ENCODE data around the gene ASTN1. TPM values are rescaled to one million over a fixed set of nuclear protein-coding genes. Genes with fewer than 3 reads are reported as not detected.

ASTN1 gene
- total and polyA plus RNA-seq, 9 donors: 1.1 to 14.8 (median 2.7) TPM

- TF ChIP-seq POLR2A (IDR thresholded peaks at IDR 0.05): no peak
- no peak for TF ChIP-seq CTCF (IDR thresholded peaks at IDR 0.05)
- TF ChIP-seq EP300 (IDR thresholded peaks at IDR 0.05): no peak
- no peaks in the 10 kb centered on the region for H3K36me3 ChIP-seq
- no peaks in the 10 kb centered on the region for H3K27me3 ChIP-seq
- no peak for DNase-seq
- no peak overlapping the region for H3K4me3 ChIP-seq
- WGBS, 3 donors: 85 to 89% (median 87%) methylated on average over 3 of the region's 3 CpGs
- no peaks in the 10 kb centered on the region for H3K9me3 ChIP-seq
- no peak overlapping the region for H3K27ac ChIP-seq
- intact Hi-C loops (cut with DNase I): no loop called here
- no peaks in the 10 kb centered on the region for H3K4me1 ChIP-seq (ENCODE audit: insufficient read depth)
These were observed 155.9 kb downstream of the ASTN1 start for GRCh38 chr1:177008653-177009052.

- Histone ChIP-seq H3K27ac (no peak overlapping the region), H3K27me3 (no peaks in the 10 kb centered on the region), H3K4me3 (no peak overlapping the region), H3K9me3 (no peaks in the 10 kb centered on the region), H3K4me1 (ENCODE audit: insufficient read depth) (no peaks in the 10 kb centered on the region), H3K36me3 (no peaks in the 10 kb centered on the region)
- intact Hi-C loops (cut with DNase I): no loop called here
- WGBS, 3 donors: 36 to 52% (median 48%) methylated on average over 8 of the region's 8 CpGs
- DNase-seq: no peak
- TF ChIP-seq EP300 (IDR thresholded peaks at IDR 0.05) (no peak), POLR2A (IDR thresholded peaks at IDR 0.05) (no peak)
These were observed 156.9 kb downstream of the ASTN1 start for GRCh38 chr1:177007437-177008161.

- 61 to 81% (median 80%) methylated on average over 5 of the region's 5 CpGs for WGBS, 3 donors
These were observed 161.6 kb downstream of the ASTN1 start for GRCh38 chr1:177002891-177003290.

GRCh38 chr1:177001556-177001955, 163.0 kb downstream of the ASTN1 start:
- no peak for TF ChIP-seq EP300 (IDR thresholded peaks at IDR 0.05)
- no peak for TF ChIP-seq POLR2A (IDR thresholded peaks at IDR 0.05)
- no peak for TF ChIP-seq CTCF (IDR thresholded peaks at IDR 0.05)
- no peaks in the 10 kb centered on the region for H3K4me1 ChIP-seq (ENCODE audit: insufficient read depth)
- no peaks in the 10 kb centered on the region for H3K36me3 ChIP-seq
- no peak overlapping the region for H3K4me3 ChIP-seq
- WGBS, 3 donors: 84 to 89% (median 88%) methylated on average over 2 of the region's 2 CpGs
- H3K27me3 ChIP-seq: no peaks in the 10 kb centered on the region
- DNase-seq: no peak
- H3K27ac ChIP-seq: no peak overlapping the region
- H3K9me3 ChIP-seq: no peaks in the 10 kb centered on the region
- intact Hi-C loops (cut with DNase I): no loop called here

More at GRCh38 chr1:177002891-177003290, 161.6 kb downstream of the ASTN1 start:
- Histone ChIP-seq H3K27ac (no peak overlapping the region), H3K4me1 (ENCODE audit: insufficient read depth) (no peaks in the 10 kb centered on the region), H3K36me3 (no peaks in the 10 kb centered on the region), H3K27me3 (no peaks in the 10 kb centered on the region), H3K4me3 (no peak overlapping the region), H3K9me3 (no peaks in the 10 kb centered on the region)
- DNase-seq: no peak
- TF ChIP-seq CTCF (IDR thresholded peaks at IDR 0.05) (no peak), EP300 (IDR thresholded peaks at IDR 0.05) (no peak), POLR2A (IDR thresholded peaks at IDR 0.05) (no peak)
- intact Hi-C loops (cut with DNase I): no loop called here

- H3K27ac ChIP-seq: no peak overlapping the region
- H3K36me3 ChIP-seq: no peaks in the 10 kb centered on the region
- H3K9me3 ChIP-seq: no peaks in the 10 kb centered on the region
- WGBS, 3 donors: 76 to 91% (median 80%) methylated on average over 5 of the region's 5 CpGs
- TF ChIP-seq EP300 (IDR thresholded peaks at IDR 0.05) (no peak), POLR2A (IDR thresholded peaks at IDR 0.05) (no peak), CTCF (IDR thresholded peaks at IDR 0.05) (no peak)
- intact Hi-C loops (cut with DNase I): no loop called here
- no peaks in the 10 kb centered on the region for H3K27me3 ChIP-seq
- H3K4me1 ChIP-seq (ENCODE audit: insufficient read depth): no peaks in the 10 kb centered on the region
- no peak for DNase-seq
- H3K4me3 ChIP-seq: no peak overlapping the region
These were observed 166.2 kb downstream of the ASTN1 start for GRCh38 chr1:176998183-176998795.
